ENCODE measurements around the gene KCNJ12. TPM values are rescaled to one million over a fixed set of nuclear protein-coding genes. Genes with fewer than 3 reads are reported as not detected.

Gene KCNJ12
- total RNA-seq, 1 donor from 2014 or later, result 0.10 TPM

DNA sequence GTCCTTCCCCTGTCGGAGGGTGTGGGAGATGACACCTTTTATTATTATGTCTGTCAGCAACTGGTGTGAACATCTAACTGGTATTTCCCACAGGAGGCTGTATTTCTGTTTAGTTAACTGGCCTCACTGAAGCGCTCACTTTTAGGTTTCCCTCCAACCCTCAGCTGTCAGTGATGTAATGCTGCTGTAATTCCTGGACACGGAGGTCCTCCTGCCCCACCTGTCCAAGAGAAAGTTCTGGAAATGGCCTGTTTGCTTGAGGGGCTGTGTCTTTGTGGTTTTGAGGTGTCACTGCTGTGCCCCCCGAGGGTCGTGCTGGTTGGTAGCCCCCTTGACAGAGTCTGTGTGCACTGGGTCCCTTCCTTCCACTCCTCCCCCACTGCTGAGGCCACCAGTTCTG, 11.5 kb downstream of the KCNJ12 start:
- H3K9me3 Mint-ChIP-seq (ENCODE audit: low read depth), result no peaks in the 10 kb centered on the region
- TF ChIP-seq CTCF (IDR thresholded peaks at IDR 0.05; ENCODE audit: unreplicated experiment), result no peak

GRCh38 chr17:21388066-21388465, 11.9 kb downstream of the KCNJ12 start:
- Mint-ChIP-seq H3K4me1 (ENCODE audit: low read depth) (no peaks in the 10 kb centered on the region), H3K27ac (no peak overlapping the region), H3K9me3 (ENCODE audit: low read depth) (no peaks in the 10 kb centered on the region), H3K4me3 (ENCODE audit: low read depth) (no peak overlapping the region), H3K36me3 (ENCODE audit: insufficient read depth) (no peaks in the 10 kb centered on the region), H3K27me3 (peaks cover 31% of the 10 kb centered on the region)
- no peak for DNase-seq (ENCODE audit: low spot score, unreplicated experiment)
- no peak for TF ChIP-seq CTCF (IDR thresholded peaks at IDR 0.05; ENCODE audit: unreplicated experiment)

More for the DNA sequence above, 11.5 kb downstream of the KCNJ12 start:
- Mint-ChIP-seq H3K27ac (no peak overlapping the region), H3K36me3 (ENCODE audit: insufficient read depth) (no peaks in the 10 kb centered on the region), H3K27me3 (peaks cover 34% of the 10 kb centered on the region), H3K4me3 (ENCODE audit: low read depth) (no peak overlapping the region), H3K4me1 (ENCODE audit: low read depth) (no peaks in the 10 kb centered on the region)
- DNase-seq (ENCODE audit: low spot score, unreplicated experiment), result no peak

GRCh38 chr17:21388944-21389343, 12.8 kb downstream of the KCNJ12 start:
- Mint-ChIP-seq H3K9me3 (ENCODE audit: low read depth) (no peaks in the 10 kb centered on the region), H3K4me1 (ENCODE audit: low read depth) (no peaks in the 10 kb centered on the region), H3K4me3 (ENCODE audit: low read depth) (no peak overlapping the region), H3K27me3 (peaks cover 30% of the 10 kb centered on the region), H3K36me3 (ENCODE audit: insufficient read depth) (no peaks in the 10 kb centered on the region), H3K27ac (no peak overlapping the region)
- no peak for TF ChIP-seq CTCF (IDR thresholded peaks at IDR 0.05; ENCODE audit: unreplicated experiment)
- no peak for DNase-seq (ENCODE audit: low spot score, unreplicated experiment)

GRCh38 chr17:21389394-21389793, 13.2 kb downstream of the KCNJ12 start:
- DNase-seq (ENCODE audit: low spot score, unreplicated experiment), result no peak
- Mint-ChIP-seq H3K4me3 (ENCODE audit: low read depth) (no peak overlapping the region), H3K4me1 (ENCODE audit: low read depth) (no peaks in the 10 kb centered on the region), H3K27me3 (peaks cover 28% of the 10 kb centered on the region), H3K27ac (no peak overlapping the region), H3K36me3 (ENCODE audit: insufficient read depth) (no peaks in the 10 kb centered on the region), H3K9me3 (ENCODE audit: low read depth) (no peaks in the 10 kb centered on the region)
- TF ChIP-seq CTCF (IDR thresholded peaks at IDR 0.05; ENCODE audit: unreplicated experiment), result no peak

DNA sequence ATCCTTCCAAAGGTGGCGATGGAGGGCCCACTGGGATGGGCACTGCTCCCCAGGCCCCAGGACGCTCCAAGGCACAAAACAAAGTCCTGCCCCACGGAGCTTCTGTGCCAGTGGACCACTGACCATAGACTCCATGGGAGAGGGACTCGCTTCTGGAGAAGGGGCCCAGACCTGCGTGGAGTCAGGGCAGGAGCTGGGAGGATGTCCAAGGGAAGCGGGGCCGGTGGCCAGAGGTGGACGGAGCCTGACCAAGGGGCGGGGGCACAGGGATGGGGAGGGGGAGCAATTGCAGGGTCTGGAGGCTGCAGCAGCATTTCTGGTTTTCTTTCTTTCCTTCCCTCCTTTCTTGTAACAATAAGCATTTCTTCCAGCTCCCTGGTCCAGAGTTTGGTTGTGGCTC, 14.1 kb downstream of the KCNJ12 start:
- Mint-ChIP-seq H3K27me3 (peaks cover 28% of the 10 kb centered on the region), H3K4me1 (ENCODE audit: low read depth) (no peaks in the 10 kb centered on the region), H3K4me3 (ENCODE audit: low read depth) (no peak overlapping the region), H3K9me3 (ENCODE audit: low read depth) (no peaks in the 10 kb centered on the region), H3K27ac (no peak overlapping the region), H3K36me3 (ENCODE audit: insufficient read depth) (no peaks in the 10 kb centered on the region)
- TF ChIP-seq CTCF (IDR thresholded peaks at IDR 0.05; ENCODE audit: unreplicated experiment), result no peak
- no peak for DNase-seq (ENCODE audit: low spot score, unreplicated experiment)
